GM19043 (cell line): Measurements from ENCODE around the gene TSNAX.
"Not testable (repeated sequence)": the region's sequence is repeated elsewhere in the genome, so short reads cannot be mapped to it uniquely, and the experiment has no call there.

Experiments used
- ATAC-seq: cut with Tn5 transposase; IDR thresholded peaks from one replicate; pipeline ENCODE4 v1.9.1; 2021; ENCODE audit warnings: low read depth; ENCODE audit not compliant: unreplicated experiment

TSNAX gene

GRCh38 chr1:231528172-231529029 is at the start of gene TSNAX:
Gene TSNAX (plus strand): TSS chr1:231528669. CDS start chr1:231528811, 142 bp downstream.
- peak; percentile 94 for ATAC-seq

GRCh38 chr1:231478811-231479210 is 49.7 kb upstream of the TSNAX start:
- ATAC-seq: no peak

GRCh38 chr1:231480008-231480407 is 48.5 kb upstream of the TSNAX start:
- no peak for ATAC-seq

- no peak for ATAC-seq
These were observed 47.2 kb upstream of the TSNAX start for GRCh38 chr1:231481289-231481688.

GRCh38 chr1:231485029-231485784 is 43.3 kb upstream of the TSNAX start:
- no peak for ATAC-seq

GRCh38 chr1:231487019-231487418 is 41.5 kb upstream of the TSNAX start:
- ATAC-seq: no peak

- no peak for ATAC-seq
These were observed 40.6 kb upstream of the TSNAX start for GRCh38 chr1:231487910-231488309.

GRCh38 chr1:231493421-231494185 is 34.9 kb upstream of the TSNAX start:
- no peak for ATAC-seq

GRCh38 chr1:231494439-231495110 is 33.9 kb upstream of the TSNAX start:
- no peak for ATAC-seq

GRCh38 chr1:231497629-231498152 is 30.8 kb upstream of the TSNAX start:
- no peak for ATAC-seq

GRCh38 chr1:231499148-231499763 is 29.2 kb upstream of the TSNAX start:
- no peak for ATAC-seq

- ATAC-seq: no peak
These were observed 27.8 kb upstream of the TSNAX start for GRCh38 chr1:231500666-231501065.

- ATAC-seq: not testable (repeated sequence)
These were observed 25.3 kb upstream of the TSNAX start for GRCh38 chr1:231503168-231503567.

- ATAC-seq: peak; percentile 68
These were observed 20.8 kb upstream of the TSNAX start for GRCh38 chr1:231507476-231508355.

GRCh38 chr1:231508497-231508896 is 20.0 kb upstream of the TSNAX start:
- no peak for ATAC-seq

- no peak for ATAC-seq
These were observed 19.5 kb upstream of the TSNAX start for GRCh38 chr1:231508941-231509340.

GRCh38 chr1:231512147-231512698 is 16.2 kb upstream of the TSNAX start:
- ATAC-seq: no peak

- ATAC-seq: peak; percentile 60
These were observed 12.7 kb upstream of the TSNAX start for GRCh38 chr1:231515748-231516147.
